HG03108 (cell line): ENCODE measurements around the gene TUSC7.

Experiments used
- ATAC-seq: cut with Tn5 transposase; IDR thresholded peaks from one replicate; pipeline ENCODE4 v1.9.1; 2021; ENCODE audit warnings: moderate library complexity; ENCODE audit not compliant: unreplicated experiment

TUSC7 gene

DNA sequence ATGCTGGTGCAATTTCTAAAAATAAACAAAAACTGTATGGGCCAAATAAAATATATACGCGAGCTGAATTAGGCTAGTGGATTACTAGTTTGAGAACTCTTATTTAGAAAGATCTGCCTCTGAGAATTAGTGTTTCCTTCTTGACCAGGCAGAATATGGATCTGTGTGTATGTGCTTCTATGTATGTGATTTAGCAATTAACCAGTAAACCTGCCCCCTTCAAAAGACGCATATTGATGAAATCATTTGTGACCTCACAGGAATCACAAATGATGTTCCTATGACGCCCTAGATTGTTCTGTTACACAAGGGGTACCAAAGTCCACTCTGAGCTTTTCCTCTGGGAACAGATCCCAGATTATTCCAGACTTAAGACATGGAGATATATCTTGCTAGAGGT is at the start of gene TUSC7:
TSS of gene TUSC7 (plus strand) at position 301 of the 400 bp plus-strand sequence.
- no peak for ATAC-seq

DNA sequence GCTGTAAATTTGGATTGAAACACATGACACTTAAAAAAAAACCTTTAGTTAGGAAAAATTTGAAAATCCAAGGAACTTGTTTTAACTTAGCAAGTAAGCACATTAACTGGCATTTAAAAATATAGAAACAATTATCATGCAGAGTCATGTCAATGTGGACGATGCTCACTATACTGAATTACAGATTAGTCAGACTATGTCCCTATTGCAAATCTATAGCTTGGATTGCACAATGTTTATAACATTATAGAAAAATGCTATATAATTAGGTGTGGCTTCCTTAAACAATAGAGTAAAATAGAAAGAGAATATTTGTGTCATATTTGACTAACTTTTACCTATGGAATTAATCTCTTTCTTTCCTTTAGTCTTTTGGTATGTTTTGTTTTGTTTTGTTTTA is 48.4 kb upstream of the TUSC7 start:
- ATAC-seq, result no peak

DNA sequence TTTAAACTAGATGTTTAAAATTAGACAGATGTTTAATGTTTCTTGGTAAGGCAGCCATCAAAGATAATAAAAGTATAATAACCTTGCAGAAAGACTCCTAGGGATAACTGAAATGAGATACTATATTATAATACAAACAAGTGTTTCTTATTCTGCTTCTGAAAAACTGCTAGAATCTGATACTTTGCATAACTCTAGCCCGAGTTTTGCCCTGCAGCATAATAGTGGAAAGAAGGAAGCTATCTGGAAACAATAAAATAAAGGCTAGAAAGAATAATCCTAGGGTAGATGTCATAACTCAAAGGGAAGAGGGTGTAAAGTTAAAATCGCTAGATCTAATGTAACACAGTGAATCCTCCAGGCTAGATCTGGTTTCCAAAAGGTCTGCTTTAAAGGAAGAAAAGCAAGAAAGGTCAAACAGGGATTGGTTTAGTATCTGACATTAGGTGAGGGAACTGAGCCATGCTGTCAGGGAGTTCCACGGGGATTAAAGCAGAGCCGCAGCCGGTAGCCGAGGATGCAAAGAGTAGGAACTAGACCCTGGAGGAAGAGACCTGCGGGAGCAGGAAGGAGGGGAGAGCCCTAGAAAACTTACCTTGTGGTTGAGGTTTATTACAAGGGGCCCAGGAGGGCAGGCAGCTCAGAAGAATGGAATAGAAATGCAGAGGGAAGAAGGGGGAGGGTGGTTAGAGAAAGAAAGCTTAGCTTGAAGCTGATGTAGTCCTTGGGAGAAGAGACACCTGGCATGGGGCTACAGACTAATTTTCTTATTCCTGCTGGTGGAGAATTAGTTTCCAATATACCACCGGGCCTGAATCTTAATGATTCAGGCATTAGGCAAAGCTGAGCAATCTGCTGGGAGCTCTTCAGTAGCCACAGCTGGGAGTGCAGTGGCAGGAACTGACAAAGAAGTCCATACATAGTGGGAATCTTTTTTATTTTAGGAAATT is 46.1 kb upstream of the TUSC7 start:
- no peak for ATAC-seq

DNA sequence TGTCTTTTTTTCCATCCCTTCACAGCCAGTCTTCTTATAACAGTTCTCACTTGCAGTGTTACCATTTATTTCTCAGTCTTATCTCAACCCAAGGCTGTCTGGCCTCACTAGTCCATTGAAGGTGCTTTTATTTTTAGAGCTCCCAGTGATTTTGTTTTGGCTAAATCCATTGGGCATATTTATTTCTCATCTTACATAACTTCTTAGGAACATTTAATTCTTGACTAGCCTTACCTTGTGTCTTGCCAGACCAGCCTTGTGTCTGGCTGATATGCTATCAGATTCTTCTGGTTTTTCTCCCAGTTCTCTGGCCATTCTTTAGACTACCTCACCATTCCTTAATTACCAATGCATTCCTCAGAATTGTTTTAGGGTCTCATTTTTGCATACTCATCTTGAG is 42.3 kb upstream of the TUSC7 start:
- no peak for ATAC-seq

DNA sequence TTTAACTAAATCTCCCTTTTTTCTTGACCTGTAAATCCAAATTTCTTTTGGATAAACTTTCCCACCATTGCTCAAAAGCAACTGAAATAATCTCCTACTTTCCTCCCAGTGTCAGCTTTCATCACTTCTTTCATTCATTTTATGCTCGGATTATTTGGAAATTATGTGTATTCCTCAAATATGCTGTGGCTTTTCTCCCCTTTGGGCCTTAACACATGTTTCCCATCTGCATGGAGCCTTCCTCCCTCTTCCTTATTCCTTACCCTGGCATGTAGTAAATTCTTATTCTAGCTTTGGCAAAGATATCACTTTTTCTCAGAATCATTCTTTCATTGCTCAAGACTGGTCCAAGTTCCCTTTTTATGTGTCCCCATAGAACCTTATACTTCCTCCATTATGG is 41.8 kb upstream of the TUSC7 start:
- no peak for ATAC-seq

DNA sequence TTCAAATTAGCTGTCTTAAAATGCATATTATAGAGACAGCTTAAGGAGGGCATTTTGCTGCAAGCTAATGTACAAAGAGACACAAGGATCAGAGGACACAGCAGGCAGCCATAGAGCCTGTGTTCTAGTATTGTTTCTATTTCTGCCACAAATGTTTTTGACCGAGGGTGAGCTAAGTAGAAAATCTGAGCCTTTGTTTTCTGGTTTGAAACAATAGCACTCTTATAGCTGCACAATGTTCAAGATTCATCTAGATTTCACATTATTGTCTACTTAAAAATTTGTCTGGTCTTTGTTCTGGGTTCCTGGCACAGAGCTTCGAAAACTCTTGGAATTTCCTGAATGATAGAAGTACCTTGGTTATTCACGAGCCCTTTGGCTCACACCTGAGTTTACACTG is 40.0 kb upstream of the TUSC7 start:
- ATAC-seq, result no peak

DNA sequence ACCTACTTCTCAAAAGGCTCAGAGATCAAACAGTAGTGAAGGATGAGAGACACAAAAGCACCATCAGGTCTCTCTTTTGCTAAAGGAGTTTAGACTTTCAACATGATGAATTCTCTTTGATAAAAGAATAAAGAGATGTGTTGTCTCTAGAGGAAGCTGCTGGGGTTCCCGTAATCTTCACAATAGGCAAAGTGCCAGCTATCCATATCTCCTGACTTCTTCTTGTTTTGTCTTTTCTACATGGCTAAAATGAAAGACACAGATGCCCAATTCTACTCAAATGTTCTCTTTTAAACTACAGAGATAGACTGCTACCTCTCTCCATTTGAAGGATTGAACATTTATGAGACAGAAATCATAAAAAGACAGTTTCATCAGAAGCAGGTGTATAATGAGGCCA is 38.4 kb upstream of the TUSC7 start:
- no peak for ATAC-seq

DNA sequence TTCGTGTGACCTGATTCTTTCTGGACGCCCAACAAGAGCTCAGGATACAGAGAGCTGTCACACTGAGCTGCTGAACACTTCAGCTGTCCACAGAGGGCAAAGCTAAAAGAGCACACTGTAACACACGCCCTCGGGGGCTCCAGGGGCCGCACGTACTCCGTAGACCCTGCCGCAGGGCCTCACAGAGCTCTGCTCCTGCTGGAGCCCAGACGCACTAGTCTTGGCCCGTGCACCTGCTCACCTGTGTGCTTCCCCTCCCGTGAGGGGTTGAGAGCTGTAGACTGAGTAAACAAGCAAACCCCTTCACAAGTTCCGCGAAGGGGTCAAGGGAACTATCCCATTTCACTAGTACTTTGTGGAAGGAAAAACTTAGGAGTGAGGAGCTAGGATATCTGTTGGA is 30.7 kb upstream of the TUSC7 start:
- no peak for ATAC-seq

DNA sequence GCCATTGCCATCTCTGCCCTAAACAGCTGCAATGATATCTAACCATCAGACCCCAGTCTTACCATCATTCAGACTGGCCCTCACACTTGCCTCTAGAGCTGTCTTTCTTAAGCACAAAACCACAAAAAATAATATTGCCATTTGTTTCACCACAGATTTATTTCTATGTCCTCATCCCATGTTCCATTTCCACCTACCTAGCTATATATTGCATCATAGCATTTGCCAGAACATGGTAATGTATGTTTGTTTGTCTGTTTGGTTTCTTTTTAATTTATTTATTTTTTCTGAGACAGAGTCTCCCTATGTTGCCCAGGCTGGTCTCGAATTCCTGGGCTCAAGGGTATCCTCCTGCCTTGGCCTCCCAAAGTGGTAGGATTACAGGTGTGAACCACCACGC is 18.5 kb upstream of the TUSC7 start:
- ATAC-seq, result no peak

DNA sequence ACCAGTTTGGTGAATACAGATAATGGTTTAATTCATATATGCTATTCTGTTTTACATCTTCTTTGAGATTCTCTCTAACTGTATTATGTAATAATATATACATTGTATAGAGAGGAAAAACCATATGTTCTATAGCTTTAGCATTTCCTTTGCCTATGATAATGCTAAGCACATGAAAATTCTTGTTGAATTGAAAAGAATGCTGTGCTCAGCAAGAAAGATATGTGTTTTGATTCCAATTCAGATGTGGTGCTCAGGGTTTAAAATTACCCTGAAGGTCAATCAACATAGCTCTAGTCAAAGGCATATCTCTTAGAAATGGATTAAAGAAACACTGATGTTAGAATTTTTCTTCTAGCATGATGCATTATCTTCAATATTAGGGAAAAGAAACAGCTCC is 8.5 kb upstream of the TUSC7 start:
- no peak for ATAC-seq

DNA sequence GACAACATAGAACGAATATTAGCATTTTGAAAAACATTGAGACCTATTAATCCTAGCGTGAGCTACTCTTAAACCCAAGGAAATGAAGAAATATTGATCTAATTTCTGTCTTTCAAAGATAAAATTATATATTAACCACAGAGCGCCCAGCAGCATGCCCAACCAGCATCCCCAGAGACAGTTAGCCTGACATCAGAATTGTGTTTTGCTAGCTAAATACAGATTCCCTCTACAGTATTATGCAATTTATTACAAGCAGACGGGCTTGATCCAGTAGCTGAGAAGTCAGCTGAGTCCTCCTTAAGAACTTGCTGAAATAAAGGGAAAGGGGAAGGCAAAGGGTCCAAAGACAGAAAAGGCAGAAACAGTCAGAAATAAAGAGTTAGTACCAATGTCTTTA is 7.2 kb upstream of the TUSC7 start:
- no peak for ATAC-seq

DNA sequence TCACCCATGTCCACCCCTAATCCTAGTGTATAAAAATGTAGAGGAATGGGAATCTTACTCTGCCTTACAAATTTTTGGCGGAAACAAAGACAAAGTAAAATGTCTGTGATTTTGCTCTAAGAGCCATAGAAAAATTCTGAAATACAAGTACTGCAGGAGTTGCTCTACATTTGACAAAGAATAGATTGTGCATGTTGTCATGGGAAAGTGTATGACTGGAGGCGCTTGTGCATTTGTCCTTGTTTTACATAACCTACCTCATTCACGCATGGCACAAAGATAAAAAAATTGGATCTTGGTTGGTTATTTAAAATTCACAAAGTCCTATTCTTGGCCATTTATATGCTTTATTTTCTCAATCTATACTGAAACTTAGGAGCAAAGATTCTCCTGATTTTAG is 2.0 kb upstream of the TUSC7 start:
- no peak for ATAC-seq

DNA sequence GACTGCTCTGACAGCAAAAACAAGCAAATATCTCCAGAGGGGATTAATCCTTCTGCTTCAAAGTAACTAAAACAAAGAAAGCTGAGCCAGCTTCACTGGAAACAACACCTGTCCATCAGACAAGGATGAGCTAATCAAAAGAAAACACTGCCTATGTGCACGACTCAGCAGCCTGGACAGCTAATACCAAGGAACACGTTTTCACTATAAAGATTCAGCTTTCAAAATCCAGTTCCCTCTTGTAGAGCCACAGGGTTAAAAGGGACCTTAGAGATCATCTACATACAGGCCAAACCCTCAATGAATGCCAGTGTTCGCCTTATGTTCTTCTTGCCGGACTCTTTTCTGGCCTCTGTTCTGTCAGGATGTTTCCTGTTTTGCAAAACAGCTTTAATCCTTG is 6.9 kb downstream of the TUSC7 start:
- ATAC-seq, result no peak

DNA sequence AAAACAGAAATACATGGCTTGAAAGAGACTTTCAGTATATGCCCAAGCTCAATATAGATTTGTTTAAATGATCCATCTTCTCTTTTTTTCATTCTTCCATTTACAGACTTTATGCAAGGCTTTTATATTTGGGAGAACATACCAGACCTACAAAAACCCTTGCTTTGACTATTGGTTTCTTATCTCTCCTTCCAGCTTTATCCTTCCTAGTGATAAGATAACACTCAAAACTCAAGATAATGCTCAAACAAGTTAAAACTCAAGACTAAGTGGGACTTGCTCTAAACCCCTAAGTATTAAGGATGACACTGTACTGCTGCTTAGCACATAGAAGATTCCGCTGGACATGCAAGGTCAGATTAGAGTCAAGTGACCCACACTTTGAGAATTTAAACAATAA is 8.0 kb downstream of the TUSC7 start:
- ATAC-seq, result no peak

DNA sequence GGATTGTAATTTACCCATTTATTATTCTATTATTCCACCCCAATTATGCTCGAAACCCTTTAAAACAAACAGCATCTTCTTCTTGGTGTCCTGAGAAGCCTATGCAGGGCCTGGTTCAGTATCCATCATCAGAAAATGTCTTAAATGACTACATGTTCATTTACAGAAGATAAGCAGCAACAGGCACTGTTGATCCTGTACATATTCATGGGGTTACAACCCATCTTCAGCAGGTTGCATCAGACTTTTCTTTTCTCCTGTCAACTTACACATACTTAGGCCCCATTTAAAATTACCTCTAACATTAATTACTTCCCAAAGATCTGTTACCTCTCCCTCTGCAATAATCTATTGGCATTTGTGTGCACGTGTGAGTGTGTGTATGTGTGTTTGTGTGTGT is 18.9 kb downstream of the TUSC7 start:
- ATAC-seq, result no peak

DNA sequence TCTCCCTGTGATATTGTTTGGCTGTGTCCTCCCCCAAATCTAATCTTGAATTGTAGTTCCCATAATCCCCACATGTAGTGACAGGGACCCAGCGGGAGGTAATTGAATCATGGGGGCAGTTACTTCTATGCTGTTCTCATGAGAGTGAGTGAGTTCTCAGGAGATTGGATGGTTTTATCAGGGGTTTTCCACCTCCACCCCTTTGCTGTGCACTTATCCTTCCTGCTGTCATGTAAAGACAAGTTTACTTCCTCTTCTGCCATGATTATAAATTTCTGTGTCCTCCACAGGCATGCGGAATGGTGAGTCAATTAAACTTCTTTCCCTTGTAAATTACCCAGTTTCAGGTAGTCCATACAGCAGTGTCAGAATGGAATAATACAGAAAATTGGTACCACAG is 24.7 kb downstream of the TUSC7 start:
- ATAC-seq, result no peak

DNA sequence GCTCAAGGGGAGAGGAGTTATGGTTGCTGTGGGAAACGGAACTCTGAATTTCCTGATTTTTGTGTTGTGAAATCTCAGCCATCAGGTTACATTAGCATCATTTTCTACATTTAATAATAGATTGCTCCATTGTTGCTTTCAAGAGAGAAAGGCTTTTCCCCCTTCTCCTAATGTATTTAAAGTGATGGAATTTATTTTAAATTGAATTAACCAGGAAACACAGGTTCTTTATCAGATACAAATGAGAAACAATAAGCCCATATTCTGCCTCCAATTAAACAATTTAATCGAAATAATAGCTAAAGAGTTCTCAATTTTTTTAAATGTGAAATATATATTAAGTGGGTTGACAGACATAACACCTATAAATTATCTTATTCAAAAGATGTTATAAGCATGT is 30.1 kb downstream of the TUSC7 start:
- no peak for ATAC-seq

DNA sequence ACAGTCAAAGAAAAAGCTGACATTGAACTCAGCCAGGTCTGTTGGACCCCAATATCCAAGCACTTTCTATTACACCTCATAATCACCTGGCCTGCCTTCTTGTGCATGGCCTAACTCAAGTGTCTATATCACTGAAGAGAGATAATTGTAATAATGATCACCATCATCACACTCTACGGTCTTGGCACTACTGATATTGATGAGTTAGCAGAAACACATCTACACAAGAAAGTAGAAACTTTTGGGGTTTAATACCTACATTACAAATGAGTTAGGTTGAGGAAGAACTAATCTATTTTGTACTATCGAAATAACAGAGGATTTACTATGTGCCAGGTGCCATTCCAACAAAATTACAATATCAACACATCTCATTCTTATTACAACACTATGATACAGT is 30.7 kb downstream of the TUSC7 start:
- ATAC-seq, result no peak

DNA sequence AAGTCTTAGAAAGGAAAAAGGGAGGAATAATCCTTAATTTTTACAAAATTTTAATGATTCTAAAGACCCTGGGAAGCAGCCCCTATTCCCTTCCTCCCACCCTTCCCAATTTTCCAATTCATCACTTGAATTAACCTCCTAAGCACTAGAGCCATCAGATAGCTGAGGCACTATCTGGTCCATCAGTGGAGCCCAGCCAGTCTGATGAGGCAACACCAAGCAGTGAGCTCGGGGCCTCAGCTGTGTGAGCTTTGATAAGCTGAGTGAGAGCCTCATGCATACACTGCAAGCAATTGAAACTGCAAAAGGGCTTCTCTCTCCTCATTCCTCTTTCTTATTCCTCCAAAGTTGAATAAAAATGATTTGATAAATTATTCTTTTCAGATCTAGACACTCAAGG is 31.9 kb downstream of the TUSC7 start:
- ATAC-seq, result no peak

DNA sequence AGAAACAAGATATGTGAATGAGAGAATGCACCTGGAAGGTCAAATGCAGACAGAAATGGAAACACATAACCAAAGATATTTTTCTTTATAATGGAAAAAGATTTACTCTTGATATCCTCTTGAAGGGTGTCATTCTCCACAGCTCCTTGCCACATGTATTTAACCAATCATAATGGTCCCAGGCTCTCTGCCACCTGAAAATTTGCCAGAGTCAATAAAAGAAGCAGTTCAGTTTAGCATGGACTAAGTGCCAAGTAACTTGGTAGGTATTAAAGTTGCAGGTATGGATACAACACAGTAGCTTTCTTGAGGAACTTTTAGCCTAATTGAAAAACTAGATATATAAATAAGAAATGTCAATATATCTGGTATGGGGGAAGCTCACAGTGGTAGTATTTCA is 33.5 kb downstream of the TUSC7 start:
- no peak for ATAC-seq

DNA sequence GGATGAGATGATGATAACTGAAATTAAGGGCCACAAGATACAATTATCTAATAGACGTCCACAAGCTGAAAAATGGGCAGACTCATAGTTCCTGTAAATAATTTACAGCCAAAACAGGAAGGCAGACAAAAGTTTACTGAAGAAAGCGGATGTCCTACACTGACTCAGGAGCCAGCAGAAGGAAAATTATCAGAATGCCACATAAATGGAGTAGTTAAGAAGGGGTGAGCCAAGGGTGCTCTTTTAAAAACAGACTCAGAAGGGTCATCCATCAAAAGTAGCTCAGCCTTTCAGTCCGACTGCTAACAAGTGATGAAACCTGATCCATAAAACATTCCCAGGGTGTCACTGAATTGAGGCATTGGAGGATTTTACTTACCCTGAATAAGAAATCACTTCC is 39.8 kb downstream of the TUSC7 start:
- ATAC-seq, result no peak

DNA sequence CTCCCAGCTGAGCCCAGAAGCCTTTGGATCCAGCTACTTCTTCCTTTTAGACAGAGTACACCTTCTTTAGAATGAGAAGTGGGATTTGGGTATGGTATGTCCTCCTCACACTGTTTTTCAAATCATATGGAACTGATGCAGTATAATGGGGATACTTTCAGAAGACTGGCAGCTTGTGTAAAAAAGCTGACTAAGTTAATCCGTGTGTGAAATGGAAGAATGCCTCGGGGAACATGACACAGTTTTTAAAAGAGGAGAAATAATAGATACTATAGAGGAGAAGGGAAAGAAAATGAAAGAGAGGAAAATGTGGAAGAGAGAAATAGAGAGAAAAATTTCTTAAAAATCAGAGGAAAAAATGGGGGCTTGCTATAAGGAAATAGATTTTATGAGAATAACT is 47.7 kb downstream of the TUSC7 start:
- ATAC-seq, result no peak

DNA sequence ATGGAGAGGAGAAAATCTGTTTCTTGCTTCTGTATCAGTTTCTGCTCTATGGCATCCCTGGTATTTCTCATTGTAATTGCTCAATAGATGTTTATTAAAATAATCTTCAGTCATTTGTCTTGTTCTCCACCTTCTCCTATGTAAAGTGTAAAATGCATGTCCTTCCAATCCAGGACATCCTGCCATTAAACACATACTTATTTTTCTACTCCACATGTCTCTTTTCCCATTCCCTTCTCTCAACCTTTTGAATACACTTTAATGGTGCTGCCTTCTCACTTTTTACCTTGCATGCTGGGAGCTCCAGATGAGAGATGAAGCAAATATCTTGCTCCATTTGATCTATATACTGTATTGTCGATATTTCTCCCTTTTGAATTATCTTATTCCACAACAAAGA is 49.7 kb downstream of the TUSC7 start:
- ATAC-seq, result no peak
